Tracheal epithelial cell (primary cell): Measurements from ENCODE around the gene KCNJ4. TPM values are rescaled to one million over a fixed set of nuclear protein-coding genes. Genes with fewer than 3 reads are reported as not detected.

Experiments
- total RNA-seq: library from RNA; depleted of rRNA; stranded (reverse); fragments of >200 nt; gene quantifications from 2 replicates; pipeline ENCODE4 v1.2.1, GENCODE V29; 2014

The KCNJ4 gene
- not detected in 2 replicates for total RNA-seq

GRCh38 chr22:38455076-38455529 lies at the start of gene KCNJ4:
Gene KCNJ4 (minus strand): TSS chr22:38455199. CDS start chr22:38428132, 27,067 bp downstream.

GRCh38 chr22:38467904-38468442 lies 13.0 kb upstream of the KCNJ4 start, which contains the start of gene KDELR3:
Gene KDELR3 (plus strand): TSS chr22:38468096. CDS start chr22:38468234, 138 bp downstream.

Other genes with a start within 250 kb of the KCNJ4 start
- 13.6 and 28.7 TPM in 2 replicates for gene TMEM184B, start 182.2 kb downstream of the KCNJ4 start, total RNA-seq
- gene CSNK1E, start 137.8 kb downstream of the KCNJ4 start, total RNA-seq, result 153 and 194 TPM in 2 replicates
- gene KDELR3, start 12.9 kb upstream of the KCNJ4 start, total RNA-seq, result 3.2 and 25.3 TPM in 2 replicates
- 416 and 435 TPM in 2 replicates for gene DDX17, start 51.1 kb upstream of the KCNJ4 start, total RNA-seq
- gene DMC1, start 115.0 kb upstream of the KCNJ4 start, total RNA-seq, result 1.3 and 2.2 TPM in 2 replicates
- gene FAM227A, start 201.2 kb upstream of the KCNJ4 start, total RNA-seq, result 0.21 and 0.48 TPM in 2 replicates
- 7.2 and 13.5 TPM in 2 replicates for gene CBY1, start 201.4 kb upstream of the KCNJ4 start, total RNA-seq
- gene TOMM22, start 226.8 kb upstream of the KCNJ4 start, total RNA-seq, result 64.8 and 71.4 TPM in 2 replicates
- 101 and 133 TPM in 2 replicates for gene JOSD1, start 245.7 kb upstream of the KCNJ4 start, total RNA-seq